GM12892 (cell line): ENCODE results near the gene CHAC1.

Experiments used
- POLR2AphosphoS5 ChIP-seq: IDR thresholded peaks from 2 replicates; pipeline ENCODE4 v1.6.1; 2011; ENCODE audit warnings: low read depth, low read length, control low read depth
- TAF1 ChIP-seq: IDR thresholded peaks from 2 replicates; pipeline ENCODE4 v1.6.1; 2011; ENCODE audit warnings: low read depth, mild to moderate bottlenecking, control low read depth, low read length, borderline replicate concordance

GRCh38 chr15:40914013-40914412 lies 39.3 kb upstream of the CHAC1 start:
- TF ChIP-seq TAF1, result no peak
- TF ChIP-seq POLR2AphosphoS5, result no peak; the same call in 1 of the 2 replicates
